Stimulated activated CD4-positive, alpha-beta T cell treated with anti-CD3 and anti-CD28 coated beads, Interleukin-1b, Interleukin-23, amount 100 ng/mL, for 4 hours (primary cell): ENCODE results near the gene SIPA1L2.

ENCODE experiments used
- DNase-seq, 2 donors: peaks; one replicate each; pipeline ENCODE4 v3.0.0-alpha.2; 2020; ENCODE audit warnings: low read depth in 2 of 2

SIPA1L2 gene

GRCh38 chr1:232591344-232591743, 38.6 kb downstream of the SIPA1L2 start:
- DNase-seq = no peak

GRCh38 chr1:232590744-232591082, 39.2 kb downstream of the SIPA1L2 start:
- no peak for DNase-seq

GRCh38 chr1:232589812-232590743, 39.9 kb downstream of the SIPA1L2 start:
- DNase-seq = no peak

DNA sequence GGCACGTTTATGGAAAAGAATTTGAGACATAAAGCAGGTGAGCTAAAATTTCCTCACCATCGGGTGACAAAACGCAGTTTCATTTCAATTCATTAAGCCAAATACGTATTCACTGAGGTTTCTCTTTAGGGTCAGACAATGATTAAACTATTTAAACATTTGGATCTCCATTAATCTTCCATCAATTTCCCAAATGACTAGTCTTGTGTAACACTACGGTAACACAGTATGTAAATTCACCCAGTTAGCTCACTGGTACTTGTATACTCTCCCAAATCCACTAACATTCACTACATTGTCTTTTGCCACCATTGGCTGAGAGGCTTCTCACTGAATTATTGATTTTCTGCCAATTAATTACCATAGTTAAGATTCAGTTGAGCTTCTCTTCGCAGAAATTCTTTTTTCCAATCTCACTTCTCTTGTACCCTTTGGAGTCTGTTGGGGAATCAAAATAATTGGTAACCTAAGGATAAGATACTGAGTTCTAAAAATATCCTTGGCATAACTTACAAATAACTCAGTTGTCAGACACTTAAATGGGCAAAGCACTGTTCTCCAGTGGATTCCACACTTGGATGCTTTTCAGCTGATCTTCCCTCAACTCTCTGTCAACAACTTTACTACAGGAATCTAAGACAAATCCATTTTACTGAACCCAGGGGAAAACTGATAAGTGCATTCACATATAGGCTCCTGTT, 40.7 kb downstream of the SIPA1L2 start:
- no peak for DNase-seq

DNA sequence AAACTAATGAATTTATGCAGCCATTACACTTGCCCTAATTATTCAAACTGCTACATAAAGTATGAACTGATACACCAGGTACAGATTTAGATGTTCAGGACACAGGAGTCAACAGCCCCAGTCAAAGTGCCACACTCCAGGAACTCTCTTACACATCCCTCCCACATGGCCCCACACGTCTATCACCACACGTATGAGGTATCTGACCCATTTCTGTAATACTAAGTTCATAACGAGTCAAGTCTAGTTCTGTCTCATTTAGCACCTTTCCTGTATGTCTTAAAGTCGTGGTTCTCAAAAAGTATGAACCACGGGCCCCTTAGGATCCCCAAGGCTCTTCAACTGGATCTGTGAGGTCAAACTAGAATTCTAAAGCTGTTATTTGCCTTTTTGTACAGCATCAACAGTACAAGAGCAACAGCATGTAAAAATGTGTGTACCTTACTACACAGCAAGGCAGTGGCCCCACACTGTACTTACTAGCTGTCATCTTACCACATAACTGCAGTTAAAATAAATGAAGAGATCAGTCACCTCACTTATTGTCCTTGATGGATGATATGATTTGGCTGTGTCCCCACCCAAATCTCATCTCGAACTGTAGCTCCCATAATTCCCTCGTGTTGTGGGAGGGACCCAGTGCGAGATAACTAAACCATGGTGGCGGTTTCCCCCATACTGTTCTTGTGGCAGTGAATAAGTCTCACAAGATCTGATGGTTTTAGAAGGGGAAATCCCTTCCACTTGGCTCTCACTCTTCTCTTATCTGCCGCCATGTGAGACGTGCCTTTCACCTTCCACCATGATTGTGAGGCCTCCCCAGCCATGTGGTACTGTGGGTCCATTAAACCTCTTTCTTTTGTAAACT, 42.6 kb downstream of the SIPA1L2 start:
- no peak for DNase-seq

DNA sequence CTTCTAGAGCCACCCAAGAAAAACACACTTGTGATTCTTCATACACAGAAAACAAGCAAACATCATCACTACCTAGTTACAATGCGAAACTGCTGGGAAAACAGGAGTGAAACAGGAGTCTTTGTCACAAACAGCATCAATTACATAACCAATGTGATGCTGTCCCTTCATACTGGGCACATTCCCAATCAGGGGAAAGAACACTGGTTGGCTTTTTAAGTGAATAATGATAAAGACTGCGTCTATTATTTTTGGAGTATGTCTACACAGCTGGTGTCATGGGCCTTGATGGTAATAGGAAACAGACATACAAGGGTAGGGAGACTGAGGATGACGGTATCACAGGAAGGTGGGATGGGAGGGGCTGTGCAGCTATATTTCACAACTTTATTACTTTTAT, 43.3 kb downstream of the SIPA1L2 start:
- DNase-seq = no peak

GRCh38 chr1:232585486-232585885, 44.4 kb downstream of the SIPA1L2 start:
- no peak for DNase-seq

DNA sequence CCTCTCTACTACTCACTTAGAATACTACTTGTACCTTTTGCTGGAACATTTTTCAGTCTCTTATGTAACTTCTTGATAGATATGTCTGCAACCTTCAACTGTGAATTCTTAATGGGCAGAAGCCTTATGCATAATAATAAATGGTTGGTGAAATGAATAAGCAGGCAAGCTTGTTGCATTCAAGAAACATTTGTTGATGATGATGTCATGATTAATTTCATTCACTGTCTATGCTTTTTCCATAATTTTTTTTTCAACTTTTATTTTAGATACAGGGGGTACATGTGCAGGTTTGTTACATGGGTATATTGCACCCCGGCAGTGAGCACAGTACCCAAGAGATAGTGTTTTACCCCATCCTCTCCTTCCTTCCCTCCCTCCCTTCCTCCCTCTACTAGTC, 48.0 kb downstream of the SIPA1L2 start:
- no peak for DNase-seq
